ENCODE results near the gene RPL39L. TPM values are rescaled to one million over a fixed set of nuclear protein-coding genes. Genes with fewer than 3 reads are reported as not detected.

Gene RPL39L
- total and polyA plus RNA-seq, 10 of the 15 experiments (the other 5 are each of a cell fraction or from before 2014, with no cell fraction given), result 12.5 to 67.8 (median 31.3) TPM

GRCh38 chr3:187080799-187081450 lies 58.4 kb downstream of the RPL39L start:
- no peaks in the 10 kb centered on the region for H3K4me1 ChIP-seq (ENCODE audit: control insufficient read depth, insufficient read depth, low read length)
- peaks cover 13 to 22% of the 10 kb centered on the region in 2 experiments for H3K36me3 ChIP-seq (ENCODE audit: control insufficient read depth in 2 of 2, insufficient read depth in 2 of 2, low read length in 1 of 2)
- DNase-seq (ENCODE audit: low read depth, low spot score), result no peak
- 97% methylated on average over 12 of the region's 13 CpGs for WGBS (ENCODE audit: insufficient coverage, insufficient replicate concordance, low lambda C conversion rate, missing lambda C conversion rate)
- H3K4me2 ChIP-seq (ENCODE audit: control insufficient read depth, insufficient read depth), result no peak overlapping the region
- H3K79me2 ChIP-seq (ENCODE audit: control insufficient read depth, insufficient read depth, low read length), result no peaks in the 10 kb centered on the region
- H3K9ac ChIP-seq (ENCODE audit: control insufficient read depth, insufficient read depth, low read length), result no peak overlapping the region
- H4K20me1 ChIP-seq (ENCODE audit: control insufficient read depth, insufficient read depth), result no peaks in the 10 kb centered on the region
- ChIA-PET RAD21 (ENCODE audit: unreplicated experiment) (no interaction called here), SMC1A (ENCODE audit: uncharacterized antibody, unreplicated experiment) (interaction anchor here (1.3 kb wide), 1 partner anchor 10 kb away, joined by 3 read pairs; no protein-coding TSS in a partner anchor), POLR2A (interaction anchor here (0.7 kb wide), 2 partner anchors 26 to 34 kb away, joined by 3 to 4 read pairs; no protein-coding TSS in a partner anchor), CTCF (interaction anchor here (0.9 to 1.1 kb wide), 2 partner anchors 12 to 32 kb away, joined by 3 to 5 read pairs; no protein-coding TSS in a partner anchor)
- no peak overlapping the region for H3K27ac ChIP-seq (ENCODE audit: control insufficient read depth, insufficient read depth)
- no peak for ATAC-seq
- H2AFZ ChIP-seq (ENCODE audit: control insufficient read depth, low read depth, low read length), result no peak overlapping the region
- no peaks in the 10 kb centered on the region for H3K27me3 ChIP-seq (replicated peaks in 1 of 2; ENCODE audit: control insufficient read depth in 2 of 2, insufficient read depth in 2 of 2, low read length in 1 of 2)
- H3K4me3 ChIP-seq, result no peak overlapping the region
- no TSS peak for BruUV-seq (replicated peaks)
- FAIRE-seq, result no peak
- in situ Hi-C loops (cut with MboI), result no loop called here
- no peaks in the 10 kb centered on the region; the same call in 1 of the 3 replicates for H3K9me3 ChIP-seq (replicated peaks; ENCODE audit: control insufficient read depth, insufficient read depth, low read length)
- intact Hi-C loops (cut with micrococcal nuclease; ENCODE audit: unreplicated experiment), result no loop called here
- TF ChIP-seq MYC (IDR thresholded peaks at IDR 0.05; ENCODE audit: insufficient read depth, insufficient read length, insufficient replicate concordance, low read length, severe bottlenecking) (no peak), MEF2B (IDR thresholded peaks at IDR 0.05; ENCODE audit: partially characterized antibody, poor library complexity, severe bottlenecking) (no peak), ZNF687 (IDR thresholded peaks at IDR 0.05) (no peak), ZSCAN29 (IDR thresholded peaks at IDR 0.05) (no peak), ZNF592 (IDR thresholded peaks at IDR 0.05) (no peak), JUNB (IDR thresholded peaks at IDR 0.05) (no peak), HSF1 (IDR thresholded peaks at IDR 0.05; ENCODE audit: low read depth, low read length) (no peak), ZZZ3 (IDR thresholded peaks at IDR 0.05; ENCODE audit: control insufficient read depth, insufficient read length, low read depth) (no peak), SKIL (IDR thresholded peaks at IDR 0.05; ENCODE audit: low read depth, poor library complexity, severe bottlenecking) (no peak), BCL11A (IDR thresholded peaks at IDR 0.05; ENCODE audit: low read depth, low read length) (no peak)

All from GM12878 (cell line).